GM12892 (cell line): Measurements from ENCODE around the gene ZIC5.

ENCODE experiments used
- POLR2A ChIP-seq: IDR thresholded peaks from 2 replicates; pipeline ENCODE4 v1.6.1; 2011; ENCODE audit warnings: low read depth, low read length, control low read depth
- POLR2AphosphoS5 ChIP-seq: IDR thresholded peaks from 2 replicates; pipeline ENCODE4 v1.6.1; 2011; ENCODE audit warnings: low read depth, low read length, control low read depth
- TAF1 ChIP-seq: IDR thresholded peaks from 2 replicates; pipeline ENCODE4 v1.6.1; 2011; ENCODE audit warnings: low read depth, mild to moderate bottlenecking, control low read depth, low read length, borderline replicate concordance

- TF ChIP-seq TAF1, result no peak
- TF ChIP-seq POLR2A, result no peak
- TF ChIP-seq POLR2AphosphoS5, result no peak
Measured at GRCh38 chr13:99948907-99949678, 22.5 kb downstream of the ZIC5 start.
